Endothelial cell (in vitro differentiated cells): ENCODE results near the gene TTC9B. TPM values are rescaled to one million over a fixed set of nuclear protein-coding genes. Genes with fewer than 3 reads are reported as not detected.
"Not testable (repeated sequence)": the region's sequence is repeated elsewhere in the genome, so short reads cannot be mapped to it uniquely, and the experiment has no call there.

Source experiments
- DNase-seq: peaks from one replicate; pipeline ENCODE4 v3.0.0; 2021; ENCODE audit warnings: low spot score
- H3K27ac Mint-ChIP-seq: one replicate; pipeline ENCODE4 v1.8.0; 2021; ENCODE audit warnings: mixed read lengths, inconsistent platforms; ENCODE audit not compliant: unreplicated experiment
- H3K27me3 Mint-ChIP-seq: one replicate; pipeline ENCODE4 v1.8.0; 2021; ENCODE audit warnings: mild to moderate bottlenecking, moderate library complexity, mixed read lengths, inconsistent platforms; ENCODE audit not compliant: unreplicated experiment
- H3K36me3 Mint-ChIP-seq: one replicate; pipeline ENCODE4 v1.8.0; 2021; ENCODE audit warnings: mild to moderate bottlenecking, low read depth, mixed read lengths, inconsistent platforms; ENCODE audit not compliant: unreplicated experiment
- H3K4me1 Mint-ChIP-seq: one replicate; pipeline ENCODE4 v1.8.0; 2021; ENCODE audit warnings: mild to moderate bottlenecking, mixed read lengths, inconsistent platforms; ENCODE audit not compliant: unreplicated experiment
- H3K4me3 Mint-ChIP-seq: one replicate; pipeline ENCODE4 v1.8.0; 2021; ENCODE audit warnings: mild to moderate bottlenecking, mixed read lengths, inconsistent platforms; ENCODE audit not compliant: unreplicated experiment
- H3K9me3 Mint-ChIP-seq: one replicate; pipeline ENCODE4 v1.8.0; 2021; ENCODE audit warnings: mixed read lengths, inconsistent platforms; ENCODE audit not compliant: unreplicated experiment
- CTCF ChIP-seq: fragments of 200-600 bp; sonication (generic); IDR thresholded peaks from one replicate; pipeline ENCODE4 v1.5.0; 2021; ENCODE audit warnings: antibody characterized with exemption; ENCODE audit not compliant: unreplicated experiment
- total RNA-seq: library from RNA; stranded (reverse); fragmentation: NEBNext Ultra II Directional; extraction: Animal tissue kit (Norgen Biotek cat#: 25700); gene quantifications from one replicate; pipeline ENCODE4 v1.2.1, GENCODE V29; 2021; ENCODE audit not compliant: unreplicated experiment

Gene TTC9B
- total RNA-seq, 1 donor from 2014 or later, result 1.1 TPM

GRCh38 chr19:40220674-40221073, 2.5 kb upstream of the TTC9B start:
- no peak overlapping the region for H3K4me3 Mint-ChIP-seq
- DNase-seq, result no peak
- peaks cover 5% of the 10 kb centered on the region for H3K9me3 Mint-ChIP-seq
- TF ChIP-seq CTCF, result no peak
- H3K27me3 Mint-ChIP-seq, result peaks cover 28% of the 10 kb centered on the region
- H3K36me3 Mint-ChIP-seq, result peaks cover 8% of the 10 kb centered on the region
- no peak overlapping the region for H3K27ac Mint-ChIP-seq
- H3K4me1 Mint-ChIP-seq, result peaks cover 5% of the 10 kb centered on the region

- TF ChIP-seq CTCF, result no peak
- Mint-ChIP-seq H3K4me1 (peaks cover 5% of the 10 kb centered on the region), H3K9me3 (peaks cover 5% of the 10 kb centered on the region), H3K36me3 (peaks cover 4% of the 10 kb centered on the region), H3K4me3 (no peak overlapping the region), H3K27me3 (peaks cover 20% of the 10 kb centered on the region), H3K27ac (no peak overlapping the region)
- no peak for DNase-seq
These were observed 1.6 kb upstream of the TTC9B start for GRCh38 chr19:40219721-40220276.

- H3K4me3 Mint-ChIP-seq, H3K9me3 Mint-ChIP-seq, H3K36me3 Mint-ChIP-seq, DNase-seq, H3K4me1 Mint-ChIP-seq: not testable (repeated sequence)
- Mint-ChIP-seq H3K27ac (peak overlapping the region; percentile 80), H3K27me3 (peaks cover 21% of the 10 kb centered on the region)
These were observed 845 bp upstream of the TTC9B start for GRCh38 chr19:40219029-40219428.

- peak; percentile 59 for TF ChIP-seq CTCF
- Mint-ChIP-seq H3K4me1 (peaks cover 5% of the 10 kb centered on the region), H3K27me3 (peaks cover 23% of the 10 kb centered on the region), H3K27ac (no peak overlapping the region), H3K4me3 (no peak overlapping the region), H3K9me3 (peaks cover 5% of the 10 kb centered on the region), H3K36me3 (peaks cover 8% of the 10 kb centered on the region)
- peak; percentile 43 for DNase-seq
These were observed 965 bp downstream of the TTC9B start for GRCh38 chr19:40217027-40217810.

DNA sequence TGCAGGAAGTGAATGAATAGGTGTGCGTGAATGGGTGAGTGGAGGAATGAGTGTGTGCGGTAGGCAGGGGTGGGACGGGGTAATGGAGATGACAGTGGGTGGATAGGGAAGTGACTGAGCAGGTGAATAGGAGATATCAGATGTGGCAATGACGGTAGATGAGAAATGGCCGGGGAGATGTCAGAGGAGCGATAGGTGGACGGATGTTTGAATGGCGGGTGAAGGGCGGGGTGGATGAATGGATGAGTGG, 1.5 kb downstream of the TTC9B start:
- H3K36me3 Mint-ChIP-seq, result peaks cover 4% of the 10 kb centered on the region
- DNase-seq, result no peak
- H3K4me3 Mint-ChIP-seq, result no peak overlapping the region
- TF ChIP-seq CTCF, result no peak
- no peaks in the 10 kb centered on the region for H3K9me3 Mint-ChIP-seq
- H3K4me1 Mint-ChIP-seq, result peaks cover 5% of the 10 kb centered on the region
- H3K27me3 Mint-ChIP-seq, result peaks cover 21% of the 10 kb centered on the region
- H3K27ac Mint-ChIP-seq, result no peak overlapping the region
